ENCODE measurements around the gene SPAG16.

SPAG16 gene

DNA sequence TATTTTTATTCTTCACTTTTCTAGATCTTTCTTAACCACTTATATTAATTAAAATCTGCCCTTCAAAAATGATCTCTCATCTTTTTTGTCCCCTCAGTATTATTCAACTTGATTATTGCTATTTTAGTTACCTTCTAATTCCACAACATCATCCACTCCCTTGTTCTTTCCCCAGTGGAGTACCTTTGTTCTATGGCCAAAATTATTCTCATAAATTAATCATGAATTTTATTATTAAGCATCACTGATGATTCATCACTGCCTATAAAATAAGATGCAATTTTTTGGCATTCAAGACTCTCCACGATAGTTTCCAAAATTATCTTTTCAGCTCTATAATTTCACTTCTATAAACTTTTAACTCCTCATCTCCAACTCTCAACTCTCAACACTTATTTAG, 505.7 kb downstream of the SPAG16 start:
- TF ChIP-seq, protein P1, sequence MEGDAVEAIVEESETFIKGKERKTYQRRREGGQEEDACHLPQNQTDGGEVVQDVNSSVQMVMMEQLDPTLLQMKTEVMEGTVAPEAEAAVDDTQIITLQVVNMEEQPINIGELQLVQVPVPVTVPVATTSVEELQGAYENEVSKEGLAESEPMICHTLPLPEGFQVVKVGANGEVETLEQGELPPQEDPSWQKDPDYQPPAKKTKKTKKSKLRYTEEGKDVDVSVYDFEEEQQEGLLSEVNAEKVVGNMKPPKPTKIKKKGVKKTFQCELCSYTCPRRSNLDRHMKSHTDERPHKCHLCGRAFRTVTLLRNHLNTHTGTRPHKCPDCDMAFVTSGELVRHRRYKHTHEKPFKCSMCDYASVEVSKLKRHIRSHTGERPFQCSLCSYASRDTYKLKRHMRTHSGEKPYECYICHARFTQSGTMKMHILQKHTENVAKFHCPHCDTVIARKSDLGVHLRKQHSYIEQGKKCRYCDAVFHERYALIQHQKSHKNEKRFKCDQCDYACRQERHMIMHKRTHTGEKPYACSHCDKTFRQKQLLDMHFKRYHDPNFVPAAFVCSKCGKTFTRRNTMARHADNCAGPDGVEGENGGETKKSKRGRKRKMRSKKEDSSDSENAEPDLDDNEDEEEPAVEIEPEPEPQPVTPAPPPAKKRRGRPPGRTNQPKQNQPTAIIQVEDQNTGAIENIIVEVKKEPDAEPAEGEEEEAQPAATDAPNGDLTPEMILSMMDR (IDR thresholded peaks at IDR 0.05; ENCODE audit: low read depth, low read length, missing control alignments) = no peak
- H3K4me3 ChIP-seq (ENCODE audit: low read depth, low read length) = no peak overlapping the region
- in situ Hi-C loops (cut with HindIII; ENCODE audit: low sequenced_read_pairs) = no loop called here
- DNase-seq (ENCODE audit: low read depth) = no peak

DNA sequence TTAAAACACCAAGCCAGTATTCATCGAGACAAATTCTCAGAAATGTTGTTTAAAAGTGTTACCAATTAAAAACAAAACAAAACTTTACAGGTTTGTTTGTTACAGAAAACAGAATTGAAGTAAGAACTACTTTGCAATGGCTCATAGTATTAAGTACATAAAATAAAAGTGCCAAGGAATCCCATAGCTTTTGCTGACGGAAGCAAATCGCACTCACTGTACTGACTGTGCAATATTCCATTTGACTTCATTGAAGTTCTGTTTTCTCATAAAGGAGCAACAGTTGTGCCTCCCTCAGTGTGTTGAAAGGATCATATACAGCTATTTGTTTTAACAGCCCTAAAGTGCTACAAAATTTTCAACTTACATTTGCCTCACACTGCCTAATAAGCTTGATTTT, 507.8 kb downstream of the SPAG16 start:
- no peak for DNase-seq (ENCODE audit: low read depth)
- no peak overlapping the region for H3K4me3 ChIP-seq (ENCODE audit: low read depth, low read length)
- in situ Hi-C loops (cut with HindIII; ENCODE audit: low sequenced_read_pairs) = no loop called here
- TF ChIP-seq, protein P1 (IDR thresholded peaks at IDR 0.05; ENCODE audit: low read depth, low read length, missing control alignments) = no peak

DNA sequence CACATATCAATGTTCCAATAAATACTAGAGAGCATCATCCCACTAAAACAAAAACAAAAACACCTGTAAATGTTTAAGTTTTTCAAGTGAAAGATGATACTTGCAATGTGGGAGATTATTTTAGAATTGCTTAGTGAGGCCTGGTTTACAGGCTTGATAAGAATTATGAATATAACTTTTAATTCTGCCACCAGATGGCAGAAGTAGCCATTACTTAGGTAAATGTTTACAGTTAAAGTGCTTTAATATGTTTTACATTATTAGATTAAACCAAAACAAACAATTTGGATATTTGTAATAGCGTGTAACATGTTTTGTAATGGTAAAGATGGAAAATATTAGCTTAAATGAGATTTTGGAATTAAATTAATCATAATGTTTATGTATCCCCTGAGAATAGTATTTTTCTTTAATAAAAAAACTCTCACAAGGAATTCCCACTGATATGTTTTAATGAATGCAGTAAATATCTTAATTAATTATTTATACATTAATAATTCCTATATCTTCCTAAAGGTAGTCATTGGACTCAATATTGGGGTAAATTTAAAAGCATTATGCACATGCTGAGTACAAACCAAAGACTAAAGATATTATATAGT, 522.0 kb downstream of the SPAG16 start:
- TF ChIP-seq, protein P1 (IDR thresholded peaks at IDR 0.05; ENCODE audit: low read depth, low read length, missing control alignments) = no peak
- in situ Hi-C loops (cut with HindIII; ENCODE audit: low sequenced_read_pairs) = no loop called here
- no peak overlapping the region for H3K4me3 ChIP-seq (ENCODE audit: low read depth, low read length)
- no peak for DNase-seq (ENCODE audit: low read depth)

DNA sequence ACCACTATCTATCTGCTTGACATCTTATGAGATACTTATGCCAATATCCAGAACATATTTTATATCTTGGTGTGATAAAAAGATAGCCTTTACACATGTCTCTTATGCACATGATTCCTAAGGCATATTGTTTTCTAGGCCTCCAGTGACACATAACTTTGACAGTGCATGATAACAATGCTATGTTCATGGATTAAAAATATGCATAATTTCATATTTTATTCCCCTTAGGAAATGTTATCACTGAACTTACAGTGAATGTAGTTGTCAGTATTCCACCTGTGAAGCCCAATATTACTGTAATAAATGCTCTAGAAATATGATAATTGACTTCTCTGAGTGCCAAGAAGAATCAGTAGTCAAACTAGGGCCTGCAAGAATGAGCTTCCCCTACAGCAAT, 532.3 kb downstream of the SPAG16 start:
- DNase-seq (ENCODE audit: low read depth) = no peak
- H3K4me3 ChIP-seq (ENCODE audit: low read depth, low read length) = no peak overlapping the region
- in situ Hi-C loops (cut with HindIII; ENCODE audit: low sequenced_read_pairs) = no loop called here
- TF ChIP-seq, protein P1 (IDR thresholded peaks at IDR 0.05; ENCODE audit: low read depth, low read length, missing control alignments) = no peak

DNA sequence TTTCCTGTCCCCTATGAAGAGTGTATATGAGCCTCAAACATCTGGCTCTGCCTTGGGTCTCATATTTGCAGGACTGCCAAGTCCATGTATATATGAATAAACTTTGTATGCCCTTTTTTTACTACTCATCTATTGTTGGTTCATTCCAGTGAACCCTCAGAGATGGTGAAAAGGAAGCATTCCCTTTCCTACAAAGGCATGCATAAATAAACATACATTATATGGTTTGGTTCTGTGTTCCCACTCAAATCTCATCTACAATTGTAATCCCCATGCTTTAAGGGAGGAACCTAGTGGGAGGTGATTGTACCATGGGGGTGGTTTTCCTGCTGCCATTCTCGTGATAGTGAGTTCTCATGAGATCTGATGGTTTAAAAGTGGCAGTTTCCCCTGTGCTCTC, 534.2 kb downstream of the SPAG16 start:
- TF ChIP-seq, protein P1 (IDR thresholded peaks at IDR 0.05; ENCODE audit: low read depth, low read length, missing control alignments) = no peak
- in situ Hi-C loops (cut with HindIII; ENCODE audit: low sequenced_read_pairs) = no loop called here
- peak; percentile 75 for DNase-seq (ENCODE audit: low read depth)
- H3K4me3 ChIP-seq (ENCODE audit: low read depth, low read length) = no peak overlapping the region

DNA sequence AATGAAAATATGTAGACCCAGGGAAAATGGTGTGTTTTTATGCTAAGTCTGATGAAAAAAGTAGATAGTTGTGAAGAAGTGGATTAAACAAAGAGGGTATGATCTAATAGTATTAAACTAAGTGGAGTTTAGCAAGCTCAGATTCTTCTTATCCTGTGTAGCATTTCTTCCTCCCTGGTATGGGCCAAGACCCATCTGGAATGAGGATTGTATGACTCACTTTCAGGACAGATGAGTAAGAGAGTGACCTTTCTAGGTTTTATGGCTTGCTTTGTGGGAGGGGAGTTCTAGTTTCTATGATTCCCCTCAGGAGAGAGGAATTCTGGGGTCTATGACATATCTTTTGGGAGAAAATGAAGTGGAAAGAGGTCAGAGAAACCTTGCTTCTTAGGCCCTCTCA, 550.1 kb downstream of the SPAG16 start:
- H3K4me3 ChIP-seq (ENCODE audit: low read depth, low read length) = no peak overlapping the region
- peak; percentile 18 for DNase-seq (ENCODE audit: low read depth)
- TF ChIP-seq, protein P1 (IDR thresholded peaks at IDR 0.05; ENCODE audit: low read depth, low read length, missing control alignments) = no peak
- in situ Hi-C loops (cut with HindIII; ENCODE audit: low sequenced_read_pairs) = no loop called here

Measured in astrocyte of the cerebellum (primary cell).